HepG2 (cell line): Measurements from ENCODE around the gene MAP3K4.

Experiments used
- ATF4 ChIP-seq, 2 experiments: fragments of 450-650 bp in 1 of 2; sonication (generic) in 1 of 2; formaldehyde crosslinking; IDR thresholded peaks; 2 replicates each; pipeline versions ENCODE4 v1.5.0 to v1.8.0; 2020 to 2022; ENCODE audit warnings: mild to moderate bottlenecking in 1 of 2, missing genetic modification reagents in 1 of 2
- FOSL1 ChIP-seq: sonication (generic); formaldehyde crosslinking; IDR thresholded peaks from 2 replicates; pipeline ENCODE4 v1.9.0; 2021; ENCODE audit warnings: missing genetic modification reagents, borderline replicate concordance
- FOSL2 ChIP-seq: sonication (generic); formaldehyde crosslinking; IDR thresholded peaks from 2 replicates; pipeline ENCODE4 v1.4.0; 2020; ENCODE audit warnings: missing genetic modification reagents
- HNRNPH1 ChIP-seq: fragments of 200-400 bp; formaldehyde crosslinking; optimal IDR thresholded peaks from 2 replicates; pipeline ENCODE3; 2017; ENCODE audit warnings: mild to moderate bottlenecking, low read depth, low read length
- NR2F6 ChIP-seq, 2 experiments: IDR thresholded peaks; 2 replicates each; pipeline ENCODE4 v1.6.1; 2016; ENCODE audit warnings: antibody characterized with exemption in 1 of 2, mild to moderate bottlenecking in 1 of 2
- NR3C1 ChIP-seq: sonication (generic); formaldehyde crosslinking; IDR thresholded peaks from 2 replicates; pipeline ENCODE4 v1.4.0; 2020; ENCODE audit warnings: missing genetic modification reagents
- POLR2A ChIP-seq, 2 experiments: IDR thresholded peaks; 2 replicates each; pipeline ENCODE4 v1.6.1; 2011; ENCODE audit warnings: low read depth in 2 of 2, low read length in 2 of 2, mild to moderate bottlenecking in 1 of 2, moderate library complexity in 1 of 2; ENCODE audit not compliant: insufficient read depth in 1 of 2
- ZNF839 ChIP-seq: sonication (generic); formaldehyde crosslinking; IDR thresholded peaks from 2 replicates; pipeline ENCODE4 v1.4.0; 2020; ENCODE audit warnings: missing genetic modification reagents, mild to moderate bottlenecking, borderline replicate concordance

GRCh38 chr6:161079566-161080262, 88.1 kb downstream of the MAP3K4 start:
- no peak for TF ChIP-seq ZNF839 (CRISPR knock-in tag)
- TF ChIP-seq FOSL2 (CRISPR knock-in tag) = no peak
- TF ChIP-seq HNRNPH1 = no peak
- TF ChIP-seq ATF4 (CRISPR knock-in tag; IDR thresholded peaks at IDR 0.05) = no peak
- TF ChIP-seq NR3C1 (CRISPR knock-in tag) = no peak
- no peak for TF ChIP-seq FOSL1 (CRISPR knock-in tag)
- TF ChIP-seq POLR2A (IDR thresholded peaks at IDR 0.05; ENCODE audit: insufficient read depth in 1 of 2, low read depth in 2 of 2, low read length in 2 of 2) = no peak
- no peak for TF ChIP-seq NR2F6 (IDR thresholded peaks at IDR 0.05)
- no peak for TF ChIP-seq NR2F6 (CRISPR knock-in tag; IDR thresholded peaks at IDR 0.05)
